Cardiac fibroblast (primary cell): ENCODE measurements around the gene KMT2C.
"Not testable (repeated sequence)": the region's sequence is repeated elsewhere in the genome, so short reads cannot be mapped to it uniquely, and the experiment has no call there.

Experiments
- DNase-seq, 2 donors: peaks; one replicate each; pipeline versions ENCODE4 v3.0.0 to v3.0.0-alpha.2; 2010; ENCODE audit warnings: low read depth in 2 of 2
- H3K4me3 ChIP-seq, 2 donors: replicated peaks in 1 of 2; 1 replicate in 1 of 2; 2 replicates in 1 of 2; pipeline ENCODE4 v1.5.1; 2011; ENCODE audit warnings: low read depth in 2 of 2, low read length in 2 of 2, mild to moderate bottlenecking in 2 of 2, moderate library complexity in 1 of 2
- CTCF ChIP-seq: IDR thresholded peaks from one replicate; pipeline ENCODE4 v1.5.1; 2011; ENCODE audit warnings: low read depth, mild to moderate bottlenecking, low read length, inconsistent platforms

The KMT2C gene

GRCh38 chr7:152362128-152362926, 73.5 kb downstream of the KMT2C start:
- no peak for TF ChIP-seq CTCF
- no peak for DNase-seq

GRCh38 chr7:152355474-152356057, 80.2 kb downstream of the KMT2C start:
- no peak overlapping the region for H3K4me3 ChIP-seq
- no peak for DNase-seq
- no peak for TF ChIP-seq CTCF

More at GRCh38 chr7:152362128-152362926, 73.5 kb downstream of the KMT2C start:
- no peak overlapping the region for H3K4me3 ChIP-seq

- no peak overlapping the region for H3K4me3 ChIP-seq
- DNase-seq = peak; percentile 45 to 61
- no peak for TF ChIP-seq CTCF
These were observed 81.7 kb downstream of the KMT2C start for GRCh38 chr7:152354061-152354460.

- not testable (repeated sequence) for H3K4me3 ChIP-seq, DNase-seq
These were observed 82.5 kb downstream of the KMT2C start for GRCh38 chr7:152353281-152353680.

- not testable (repeated sequence) for H3K4me3 ChIP-seq, DNase-seq
These were observed 84.1 kb downstream of the KMT2C start for GRCh38 chr7:152351747-152352146.

- no peak overlapping the region for H3K4me3 ChIP-seq
- TF ChIP-seq CTCF = no peak
- DNase-seq = no peak
These were observed 84.6 kb downstream of the KMT2C start for GRCh38 chr7:152351168-152351567.

GRCh38 chr7:152347888-152348287, 87.9 kb downstream of the KMT2C start:
- no peak overlapping the region for H3K4me3 ChIP-seq
- DNase-seq = no peak
- TF ChIP-seq CTCF = no peak

- no peak for DNase-seq
- no peak for TF ChIP-seq CTCF
- no peak overlapping the region for H3K4me3 ChIP-seq
These were observed 91.5 kb downstream of the KMT2C start for GRCh38 chr7:152344253-152344652.
